Frontal cortex (tissue), 4 donors: ENCODE measurements around the gene MYORG. TPM values are rescaled to one million over a fixed set of nuclear protein-coding genes. Genes with fewer than 3 reads are reported as not detected.
A peak's percentile ranks its signal among the peaks of the same experiment; 100 is the strongest.

Source experiments
- DNase-seq, 2 donors: peaks; one replicate each; pipeline ENCODE4 v3.0.0; 2012; ENCODE audit warnings: low spot score in 2 of 2
- FAIRE-seq: peaks from 2 replicates; lab custom pipeline; 2012; peaks lifted over from hg19 to GRCh38; lab: Jason Lieb, UNC
- total RNA-seq: library from RNA; depleted of rRNA; stranded (reverse); fragments of >200 nt; gene quantifications from one replicate; pipeline ENCODE4 v1.2.3, GENCODE V29; 2014
- donor health status: control.
- donor health status: control.
- donor health status: control.

MYORG gene
- total RNA-seq, 1 donor from 2014 or later = 2.4 TPM

GRCh38 chr9:34385561-34386230 lies 9.0 kb upstream of the MYORG start:
- FAIRE-seq = no peak
- no peak for DNase-seq

GRCh38 chr9:34384368-34385165 lies 7.9 kb upstream of the MYORG start:
- no peak for DNase-seq
- no peak for FAIRE-seq

GRCh38 chr9:34383904-34384303 lies 7.2 kb upstream of the MYORG start:
- DNase-seq = no peak
- no peak for FAIRE-seq

- no peak for FAIRE-seq
These were observed 6.2 kb upstream of the MYORG start for GRCh38 chr9:34382879-34383278.

GRCh38 chr9:34382054-34382453 lies 5.4 kb upstream of the MYORG start:
- no peak for DNase-seq
- no peak for FAIRE-seq

More at GRCh38 chr9:34382879-34383278, 6.2 kb upstream of the MYORG start:
- peak in 1 of 2 donors; percentile 2 for DNase-seq

GRCh38 chr9:34381323-34381722 lies 4.6 kb upstream of the MYORG start:
- no peak for FAIRE-seq
- DNase-seq = peak; percentile 15 to 36

GRCh38 chr9:34380511-34381315 lies 4.0 kb upstream of the MYORG start:
- FAIRE-seq (no peak), DNase-seq (peak; percentile 84 to 90)

- FAIRE-seq = no peak
- peak in 1 of 2 donors; percentile 23 for DNase-seq
These were observed 3.4 kb upstream of the MYORG start for GRCh38 chr9:34380034-34380510.

GRCh38 chr9:34379334-34380033 lies 2.8 kb upstream of the MYORG start:
- DNase-seq = peak; percentile 83 to 88

GRCh38 chr9:34378376-34379060 lies 1.8 kb upstream of the MYORG start:
- DNase-seq (peak in 1 of 2 donors; percentile 28), FAIRE-seq (no peak)

More at GRCh38 chr9:34379334-34380033, 2.8 kb upstream of the MYORG start:
- FAIRE-seq = no peak

GRCh38 chr9:34377404-34377746 lies 677 bp upstream of the MYORG start:
- FAIRE-seq (no peak), DNase-seq (no peak)

GRCh38 chr9:34375901-34376595 lies 650 bp downstream of the MYORG start:
- peak; percentile 61 to 63 for DNase-seq
- FAIRE-seq = no peak

GRCh38 chr9:34374905-34375552 lies 1.7 kb downstream of the MYORG start:
- no peak for FAIRE-seq
- DNase-seq = no peak

- FAIRE-seq = no peak
These were observed 2.4 kb downstream of the MYORG start for GRCh38 chr9:34374339-34374738.

GRCh38 chr9:34373749-34374148 lies 2.9 kb downstream of the MYORG start:
- DNase-seq (no peak), FAIRE-seq (no peak)

More at GRCh38 chr9:34374339-34374738, 2.4 kb downstream of the MYORG start:
- no peak for DNase-seq

- FAIRE-seq (no peak), DNase-seq (no peak)
These were observed 4.2 kb downstream of the MYORG start for GRCh38 chr9:34372467-34373011.

GRCh38 chr9:34371886-34372466 lies 4.7 kb downstream of the MYORG start:
- DNase-seq = no peak

More at GRCh38 chr9:34371886-34372466, 4.7 kb downstream of the MYORG start:
- no peak for FAIRE-seq
